ENCODE measurements around the gene RDH13. TPM values are rescaled to one million over a fixed set of nuclear protein-coding genes. Genes with fewer than 3 reads are reported as not detected.
"Not testable (repeated sequence)": the region's sequence is repeated elsewhere in the genome, so short reads cannot be mapped to it uniquely, and the experiment has no call there.

Gene RDH13
- polyA plus RNA-seq, 1 experiment, result 3.1 TPM

DNA sequence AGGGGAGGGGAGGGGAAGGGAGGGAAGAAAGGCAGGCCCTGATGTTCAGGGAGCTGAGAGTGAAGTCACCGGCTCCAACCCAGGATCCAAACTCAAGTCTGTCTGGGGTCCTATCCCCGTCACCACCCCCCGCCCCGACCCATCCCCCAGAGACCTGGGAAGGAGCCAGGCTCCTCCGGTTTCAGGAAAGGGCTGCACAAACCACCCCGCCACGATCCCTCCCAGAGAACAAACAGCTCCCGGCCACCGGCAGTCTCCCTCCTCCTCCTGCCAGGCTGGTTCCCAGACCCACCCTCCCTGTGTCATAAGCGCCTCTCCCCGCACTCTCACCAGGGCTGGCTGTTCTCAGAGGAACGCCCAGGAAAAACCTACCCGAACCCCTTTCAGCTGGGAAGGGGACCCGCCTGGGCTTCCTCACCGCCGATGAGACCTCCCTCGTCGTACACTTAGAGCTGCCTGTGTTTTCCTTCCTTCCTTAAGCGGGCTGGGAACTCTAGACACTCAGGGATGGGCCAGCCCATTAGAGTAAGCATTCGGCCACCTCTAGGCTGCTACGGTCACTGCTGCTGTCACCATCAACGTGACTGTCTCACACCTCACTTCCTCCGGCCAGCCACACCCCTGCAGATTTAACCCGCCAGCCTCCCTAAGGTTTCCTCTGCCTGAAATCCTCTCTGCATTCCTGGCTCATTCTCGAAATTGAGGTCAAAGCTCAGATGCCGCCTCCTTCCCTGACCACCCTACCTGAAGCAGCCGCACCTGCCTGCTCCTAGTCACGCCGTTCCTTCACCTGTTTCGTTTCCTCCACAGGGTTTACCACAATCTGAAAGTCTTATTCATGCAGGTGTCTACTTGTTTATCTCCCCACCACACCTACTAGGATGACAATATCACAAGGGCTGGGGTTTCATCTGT, 6.3 kb upstream of the RDH13 start:
- Histone ChIP-seq H3K27ac (ENCODE audit: low read depth, low read length) (no peak overlapping the region), H3K4me3 (ENCODE audit: low read depth, low read length) (no peak overlapping the region), H3K27me3 (ENCODE audit: control insufficient read depth, insufficient read depth, low read length) (peaks cover 21% of the 10 kb centered on the region), H3K9me3 (ENCODE audit: control insufficient read depth, insufficient read depth, low read length) (peaks cover 4% of the 10 kb centered on the region; the same call in 1 of the 2 replicates)
- no peak for DNase-seq (ENCODE audit: low read depth, low spot score)
- ChIA-PET POLR2A (no interaction called here), CTCF (no interaction called here)
- TF ChIP-seq, protein P1, sequence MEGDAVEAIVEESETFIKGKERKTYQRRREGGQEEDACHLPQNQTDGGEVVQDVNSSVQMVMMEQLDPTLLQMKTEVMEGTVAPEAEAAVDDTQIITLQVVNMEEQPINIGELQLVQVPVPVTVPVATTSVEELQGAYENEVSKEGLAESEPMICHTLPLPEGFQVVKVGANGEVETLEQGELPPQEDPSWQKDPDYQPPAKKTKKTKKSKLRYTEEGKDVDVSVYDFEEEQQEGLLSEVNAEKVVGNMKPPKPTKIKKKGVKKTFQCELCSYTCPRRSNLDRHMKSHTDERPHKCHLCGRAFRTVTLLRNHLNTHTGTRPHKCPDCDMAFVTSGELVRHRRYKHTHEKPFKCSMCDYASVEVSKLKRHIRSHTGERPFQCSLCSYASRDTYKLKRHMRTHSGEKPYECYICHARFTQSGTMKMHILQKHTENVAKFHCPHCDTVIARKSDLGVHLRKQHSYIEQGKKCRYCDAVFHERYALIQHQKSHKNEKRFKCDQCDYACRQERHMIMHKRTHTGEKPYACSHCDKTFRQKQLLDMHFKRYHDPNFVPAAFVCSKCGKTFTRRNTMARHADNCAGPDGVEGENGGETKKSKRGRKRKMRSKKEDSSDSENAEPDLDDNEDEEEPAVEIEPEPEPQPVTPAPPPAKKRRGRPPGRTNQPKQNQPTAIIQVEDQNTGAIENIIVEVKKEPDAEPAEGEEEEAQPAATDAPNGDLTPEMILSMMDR (IDR thresholded peaks at IDR 0.05; ENCODE audit: low read depth, low read length), result no peak

DNA sequence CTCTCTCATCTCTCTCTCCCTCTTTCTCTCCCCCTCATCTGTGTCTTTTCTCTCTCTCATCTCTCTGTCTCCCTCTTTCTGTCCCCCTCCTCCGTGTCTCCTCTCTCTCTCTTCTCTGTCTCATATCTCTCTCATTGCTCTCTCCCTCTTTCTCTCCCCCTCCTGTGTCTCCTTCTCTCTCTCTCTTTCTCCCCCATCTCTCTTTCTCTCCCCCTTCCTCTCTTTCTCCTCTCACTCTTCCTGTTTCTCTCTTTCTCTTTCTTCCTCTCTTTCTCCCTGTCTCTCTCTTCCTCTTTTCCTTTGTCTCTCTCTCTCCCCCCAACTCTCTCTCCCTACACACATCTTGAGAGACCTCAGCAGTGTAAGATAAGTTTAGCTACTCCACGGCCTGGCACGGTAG, 4.9 kb upstream of the RDH13 start:
- H3K4me3 ChIP-seq (ENCODE audit: low read depth, low read length), result no peak overlapping the region
- POLR2A ChIA-PET, result interaction anchor here (0.7 kb wide), 1 partner anchor 867 kb away, joined by 8 read pairs; no protein-coding TSS in a partner anchor
- CTCF ChIA-PET, result no interaction called here
- DNase-seq (ENCODE audit: low read depth, low spot score), result no peak
- TF ChIP-seq, protein P1 (IDR thresholded peaks at IDR 0.05; ENCODE audit: low read depth, low read length), result no peak
- H3K9me3 ChIP-seq (ENCODE audit: control insufficient read depth, insufficient read depth, low read length), result peaks cover 9% of the 10 kb centered on the region; the same call in 1 of the 2 replicates
- H3K27me3 ChIP-seq (ENCODE audit: control insufficient read depth, insufficient read depth, low read length), result peaks cover 21% of the 10 kb centered on the region
- H3K27ac ChIP-seq (ENCODE audit: low read depth, low read length), result no peak overlapping the region

DNA sequence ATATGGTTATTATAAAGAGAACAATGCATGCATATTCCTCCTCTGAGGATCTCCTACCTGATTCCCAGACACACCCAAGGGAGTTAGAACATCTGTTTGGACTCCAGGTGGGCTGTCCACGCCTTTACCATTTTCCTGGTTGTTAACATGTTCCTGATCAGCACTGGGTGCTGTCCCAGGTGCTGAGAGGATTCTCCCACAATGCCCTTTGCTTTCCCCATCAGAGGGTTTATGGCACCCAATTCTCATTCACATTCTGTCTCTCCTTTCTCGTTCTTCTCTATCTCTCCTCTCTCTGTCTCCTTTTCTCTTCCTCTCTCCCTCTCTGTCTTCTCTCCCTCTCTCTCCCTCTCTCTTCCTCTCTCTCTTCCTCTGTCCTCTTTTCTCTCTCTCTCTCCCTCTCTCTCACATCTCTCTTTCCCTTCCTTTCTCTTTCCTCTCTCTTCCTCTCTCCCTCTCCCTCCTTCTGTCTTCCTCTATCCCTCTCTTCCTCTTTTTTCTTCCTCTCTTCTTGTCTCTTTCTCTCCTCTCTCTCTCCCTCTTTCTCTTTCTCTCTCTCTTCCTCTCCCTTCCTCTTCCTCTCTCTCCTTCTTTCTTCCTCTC, 3.3 kb upstream of the RDH13 start:
- peaks cover 4% of the 10 kb centered on the region; the same call in 1 of the 2 replicates for H3K9me3 ChIP-seq (ENCODE audit: control insufficient read depth, insufficient read depth, low read length)
- POLR2A ChIA-PET, result no interaction called here
- TF ChIP-seq, protein P1 (IDR thresholded peaks at IDR 0.05; ENCODE audit: low read depth, low read length), result no peak
- CTCF ChIA-PET, result no interaction called here
- no peak overlapping the region for H3K27ac ChIP-seq (ENCODE audit: low read depth, low read length)
- DNase-seq (ENCODE audit: low read depth, low spot score), result no peak
- H3K4me3 ChIP-seq (ENCODE audit: low read depth, low read length), result no peak overlapping the region
- H3K27me3 ChIP-seq (ENCODE audit: control insufficient read depth, insufficient read depth, low read length), result peaks cover 21% of the 10 kb centered on the region

DNA sequence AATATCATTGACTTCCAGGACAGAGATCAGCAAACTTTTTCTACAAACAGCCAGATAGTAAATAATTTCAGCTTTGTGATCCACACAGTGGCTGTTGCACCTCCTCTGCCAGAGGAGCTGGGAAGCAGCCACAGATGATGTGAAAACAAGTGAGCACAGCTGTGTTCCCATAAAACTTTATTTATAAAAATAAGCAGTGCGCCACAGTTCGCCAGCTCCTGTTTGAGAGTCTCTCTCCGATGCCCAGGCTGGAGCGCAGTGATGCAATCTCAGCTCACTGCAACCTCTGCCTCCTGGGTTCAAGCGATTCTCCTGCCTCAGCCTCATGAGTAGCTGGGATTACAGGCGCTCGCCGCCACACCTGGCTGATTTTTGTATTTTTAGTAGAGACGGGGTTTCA, 2.6 kb upstream of the RDH13 start:
- DNase-seq (ENCODE audit: low read depth, low spot score); CTCF ChIA-PET; H3K4me3 ChIP-seq (ENCODE audit: low read depth, low read length); H3K27ac ChIP-seq (ENCODE audit: low read depth, low read length); H3K9me3 ChIP-seq (ENCODE audit: control insufficient read depth, insufficient read depth, low read length); POLR2A ChIA-PET: not testable (repeated sequence)
- H3K27me3 ChIP-seq (ENCODE audit: control insufficient read depth, insufficient read depth, low read length), result peaks cover 21% of the 10 kb centered on the region

DNA sequence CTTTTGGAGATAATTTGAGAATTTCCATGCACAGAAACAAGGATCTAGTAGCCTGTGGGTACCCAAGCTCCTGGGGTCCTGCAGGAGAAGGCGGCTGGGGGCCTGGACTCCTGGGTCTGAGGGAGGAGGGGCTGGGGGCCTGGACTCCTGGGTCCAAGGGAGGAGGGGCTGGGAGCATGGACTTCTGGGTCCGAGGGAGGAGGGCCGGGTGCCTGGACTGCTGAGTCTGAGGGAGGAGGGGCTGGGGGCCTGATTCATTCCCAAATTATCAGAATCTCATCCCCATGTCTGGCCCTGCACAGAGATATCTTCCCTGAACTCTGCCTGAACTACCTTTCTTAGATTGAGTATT, 520 bp upstream of the RDH13 start:
- Histone ChIP-seq H3K27ac (ENCODE audit: low read depth, low read length) (peak overlapping the region; percentile 11), H3K4me3 (ENCODE audit: low read depth, low read length) (peak overlapping the region; percentile 47), H3K9me3 (ENCODE audit: control insufficient read depth, insufficient read depth, low read length) (peaks cover 4% of the 10 kb centered on the region; the same call in 1 of the 2 replicates), H3K27me3 (ENCODE audit: control insufficient read depth, insufficient read depth, low read length) (peaks cover 10% of the 10 kb centered on the region)
- DNase-seq (ENCODE audit: low read depth, low spot score), result no peak
- ChIA-PET POLR2A (no interaction called here), CTCF (interaction anchor here (1.0 kb wide), 1 partner anchor 25 kb away, joined by 3 read pairs; no protein-coding TSS in a partner anchor)
- TF ChIP-seq, protein P1 (IDR thresholded peaks at IDR 0.05; ENCODE audit: low read depth, low read length), result no peak

DNA sequence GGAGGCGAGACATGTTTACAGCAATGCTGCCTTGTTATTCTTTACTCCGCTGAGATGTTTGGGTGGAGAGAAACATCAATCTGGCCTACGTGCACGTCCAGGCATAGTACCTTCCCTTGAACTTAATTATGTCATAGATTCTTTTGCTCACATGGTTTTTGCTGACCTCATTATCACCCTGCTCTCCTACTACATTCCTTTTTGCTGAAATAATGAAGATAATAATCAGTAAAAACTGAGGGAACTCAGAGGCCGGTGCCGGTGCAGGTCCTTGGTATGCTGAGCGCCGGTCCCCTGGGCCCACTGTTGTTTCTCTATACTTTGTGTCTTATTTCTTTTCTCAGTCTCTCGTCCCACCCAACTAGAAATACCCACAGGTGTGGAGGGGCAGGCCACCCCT, 2.7 kb downstream of the RDH13 start:
- H3K4me3 ChIP-seq (ENCODE audit: low read depth, low read length); H3K27ac ChIP-seq (ENCODE audit: low read depth, low read length); H3K9me3 ChIP-seq (ENCODE audit: control insufficient read depth, insufficient read depth, low read length); POLR2A ChIA-PET; CTCF ChIA-PET; H3K27me3 ChIP-seq (ENCODE audit: control insufficient read depth, insufficient read depth, low read length); DNase-seq (ENCODE audit: low read depth, low spot score): not testable (repeated sequence)
